Caco-2 (cell line): ENCODE results near the gene TM9SF4. TPM values are rescaled to one million over a fixed set of nuclear protein-coding genes. Genes with fewer than 3 reads are reported as not detected.

Experiments
- BruUV-seq: library from RNA; stranded (reverse); fragments of 400-500 nt; replicated peaks from 2 replicates; lab custom pipeline; 2021; lab: Mats Ljungman, UMichigan
- CTCF ChIA-PET: fragments of 300-600 bp; sonication (Branson Sonifier 250); formaldehyde crosslinking; loops from one replicate; lab custom pipeline; 2022; ENCODE audit warnings: antibody characterized with exemption; lab: Charles Lee
- POLR2A ChIA-PET: fragments of 300-600 bp; sonication (Branson Sonifier 250); formaldehyde crosslinking; loops from one replicate; lab custom pipeline; 2022; ENCODE audit warnings: antibody characterized with exemption; lab: Charles Lee
- DNase-seq, 2 experiments: peaks; one replicate each; pipeline versions ENCODE4 v3.0.0 to v3.0.0-alpha.2; 2020 to 2022
- H3K27me3 ChIP-seq: replicated peaks from 2 replicates; pipeline ENCODE4 v1.6.0; 2011; ENCODE audit warnings: low read length; ENCODE audit not compliant: control insufficient read depth, insufficient read depth
- H3K36me3 ChIP-seq: 2 replicates; pipeline ENCODE4 v1.5.1; 2011; ENCODE audit warnings: low read length; ENCODE audit not compliant: control insufficient read depth, insufficient read depth
- H3K4me1 ChIP-seq: fragments of 250-450 bp; sonication (Bioruptor Pico); 2 replicates; pipeline ENCODE4 v1.5.1; 2020; ENCODE audit warnings: mild to moderate bottlenecking
- H3K4me3 ChIP-seq: 2 replicates; pipeline ENCODE4 v1.5.1; 2011; ENCODE audit warnings: low read depth, mild to moderate bottlenecking, control low read depth, low read length
- H3K9me3 ChIP-seq: fragments of 250-450 bp; sonication (Bioruptor Pico); 2 replicates; pipeline ENCODE4 v1.5.1; 2020; ENCODE audit warnings: mild to moderate bottlenecking, moderate library complexity
- H3K27ac Mint-ChIP-seq: one replicate; pipeline ENCODE4 v1.8.0; 2022; ENCODE audit warnings: mixed read lengths; ENCODE audit not compliant: unreplicated experiment
- H3K27me3 Mint-ChIP-seq: one replicate; pipeline ENCODE4 v1.8.0; 2022; ENCODE audit warnings: mixed read lengths; ENCODE audit not compliant: insufficient read depth, unreplicated experiment
- H3K36me3 Mint-ChIP-seq: one replicate; pipeline ENCODE4 v1.8.0; 2022; ENCODE audit warnings: mild to moderate bottlenecking, mixed read lengths; ENCODE audit not compliant: insufficient read depth, unreplicated experiment
- H3K4me1 Mint-ChIP-seq: one replicate; pipeline ENCODE4 v1.8.0; 2022; ENCODE audit warnings: low read depth, mixed read lengths; ENCODE audit not compliant: unreplicated experiment
- H3K4me3 Mint-ChIP-seq: one replicate; pipeline ENCODE4 v1.8.0; 2022; ENCODE audit warnings: mild to moderate bottlenecking, moderate library complexity, mixed read lengths; ENCODE audit not compliant: unreplicated experiment
- H3K9me3 Mint-ChIP-seq: one replicate; pipeline ENCODE4 v1.8.0; 2022; ENCODE audit warnings: mixed read lengths; ENCODE audit not compliant: unreplicated experiment
- CTCF ChIP-seq, 2 experiments: fragments of 200-600 bp in 1 of 2; IDR thresholded peaks; 1 replicate in 1 of 2; 2 replicates in 1 of 2; pipeline versions ENCODE4 v1.5.1 to v1.8.0; 2011 to 2022; ENCODE audit warnings: antibody characterized with exemption in 1 of 2, control low read depth in 1 of 2, inconsistent platforms in 1 of 2, low read depth in 1 of 2, low read length in 1 of 2, mild to moderate bottlenecking in 1 of 2, moderate library complexity in 1 of 2; ENCODE audit not compliant: insufficient read depth in 1 of 2, severe bottlenecking in 1 of 2, unreplicated experiment in 1 of 2
- intact Hi-C: fragments of 100-400 bp; cut with micrococcal nuclease; formaldehyde crosslinking; loops from one replicate; pipeline ENCODE4 v1.10.0; 2022; ENCODE audit not compliant: unreplicated experiment
- total RNA-seq: library from RNA; stranded (reverse); gene quantifications from 2 replicates; pipeline ENCODE4 v1.2.3, GENCODE V29; 2022

TM9SF4 gene
- total RNA-seq, 1 experiment from 2014 or later: 138 TPM

DNA sequence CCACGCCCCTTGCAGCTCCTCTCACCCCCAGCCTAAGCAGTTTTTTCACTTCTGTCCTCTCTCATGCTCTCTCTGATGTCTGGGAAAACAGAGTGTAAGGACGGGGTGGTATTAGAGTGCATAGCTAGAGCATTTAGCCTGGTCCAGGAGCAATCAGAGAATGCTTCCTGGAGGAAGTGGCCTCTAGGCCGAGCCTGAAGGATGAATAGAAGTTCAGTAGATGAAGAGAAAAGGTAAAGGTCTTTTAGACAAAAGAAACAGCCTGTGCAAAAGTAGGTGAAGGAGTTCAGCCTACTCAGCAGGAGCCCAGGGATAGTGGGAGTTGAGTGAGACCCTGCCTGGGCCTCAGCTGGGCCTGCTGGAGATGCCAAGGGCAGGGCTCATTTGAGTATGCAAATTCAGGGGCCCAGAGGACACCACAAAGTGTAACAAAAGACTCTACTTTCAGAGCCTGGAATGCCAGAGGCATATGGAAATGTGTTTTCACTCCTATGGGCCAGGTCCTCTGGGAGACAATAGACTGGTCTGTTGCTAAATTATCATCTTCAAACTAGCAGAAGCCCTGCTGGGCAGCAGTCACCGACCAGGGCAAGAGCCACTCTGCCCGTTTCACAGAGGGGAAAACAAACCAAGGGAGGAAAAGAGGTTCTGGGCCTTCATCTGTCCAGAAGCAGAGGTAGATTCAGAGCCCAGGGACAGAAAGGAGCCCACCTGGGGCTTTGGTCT, 19.7 kb upstream of the TM9SF4 start:
- Mint-ChIP-seq H3K27ac (no peak overlapping the region), H3K4me3 (no peak overlapping the region), H3K36me3 (no peaks in the 10 kb centered on the region), H3K27me3 (peaks cover 22% of the 10 kb centered on the region), H3K4me1 (no peaks in the 10 kb centered on the region), H3K9me3 (no peaks in the 10 kb centered on the region)
- peaks cover 9% of the 10 kb centered on the region for H3K9me3 ChIP-seq
- H3K27me3 ChIP-seq: no peaks in the 10 kb centered on the region; the same call in 1 of the 2 replicates
- DNase-seq: no peak
- CTCF ChIA-PET: interaction anchor here (0.6 to 2.9 kb wide), 4 partner anchors 20 to 1528 kb away, joined by 3 to 8 read pairs (median 3); partner anchors contain the start of gene TM9SF4
- POLR2A ChIA-PET: no interaction called here
- no peaks in the 10 kb centered on the region for H3K36me3 ChIP-seq
- no peaks in the 10 kb centered on the region for H3K4me1 ChIP-seq
- H3K4me3 ChIP-seq: no peak overlapping the region
- BruUV-seq: no TSS peak
- intact Hi-C loops: loop anchor here (5.0 kb wide), 2 partner anchors 112 to 137 kb away; partner anchors contain the start of gene PDRG1
- TF ChIP-seq CTCF (IDR thresholded peaks at IDR 0.05; ENCODE audit: insufficient read depth in 1 of 2, low read depth in 1 of 2, low read length in 1 of 2, severe bottlenecking in 1 of 2, unreplicated experiment in 1 of 2): no peak

GRCh38 chr20:32091888-32092346, 17.6 kb upstream of the TM9SF4 start:
- ChIA-PET CTCF (interaction anchor here (0.6 to 2.9 kb wide), 6 partner anchors 18 to 270 kb away, joined by 4 to 9 read pairs (median 6); partner anchors contain the start of gene TM9SF4), POLR2A (interaction anchor here (0.6 kb wide), 1 partner anchor 233 kb away, joined by 7 read pairs; no protein-coding TSS in a partner anchor)
- Mint-ChIP-seq H3K4me1 (no peaks in the 10 kb centered on the region), H3K4me3 (no peak overlapping the region), H3K36me3 (no peaks in the 10 kb centered on the region), H3K9me3 (no peaks in the 10 kb centered on the region), H3K27ac (no peak overlapping the region), H3K27me3 (peaks cover 13% of the 10 kb centered on the region)
- no peak overlapping the region for H3K4me3 ChIP-seq
- peaks cover 9% of the 10 kb centered on the region for H3K9me3 ChIP-seq
- no TSS peak for BruUV-seq
- TF ChIP-seq CTCF (IDR thresholded peaks at IDR 0.05; ENCODE audit: insufficient read depth in 1 of 2, low read depth in 1 of 2, low read length in 1 of 2, severe bottlenecking in 1 of 2, unreplicated experiment in 1 of 2): peak; percentile 99 to 100
- H3K27me3 ChIP-seq: no peaks in the 10 kb centered on the region; the same call in 1 of the 2 replicates
- DNase-seq: peak; percentile 91 to 95
- intact Hi-C loops: loop anchor here (1.0 to 5.0 kb wide), 5 partner anchors 61 to 270 kb away; partner anchors contain the start of gene PDRG1
- no peaks in the 10 kb centered on the region for H3K36me3 ChIP-seq
- H3K4me1 ChIP-seq: no peaks in the 10 kb centered on the region

- no peak overlapping the region for H3K4me3 Mint-ChIP-seq
- intact Hi-C loops: no loop called here
- ChIA-PET CTCF (no interaction called here), POLR2A (no interaction called here)
- no peaks in the 10 kb centered on the region for H3K4me1 Mint-ChIP-seq
- Histone ChIP-seq H3K9me3 (no peaks in the 10 kb centered on the region), H3K4me1 (no peaks in the 10 kb centered on the region), H3K27me3 (peaks cover 5% of the 10 kb centered on the region), H3K36me3 (no peaks in the 10 kb centered on the region), H3K4me3 (no peak overlapping the region)
- H3K9me3 Mint-ChIP-seq: no peaks in the 10 kb centered on the region
- DNase-seq: peak in 1 of 2 experiments; percentile 42
- H3K36me3 Mint-ChIP-seq: no peaks in the 10 kb centered on the region
- H3K27ac Mint-ChIP-seq: no peak overlapping the region
- H3K27me3 Mint-ChIP-seq: peaks cover 43% of the 10 kb centered on the region
- BruUV-seq: no TSS peak
- no peak for TF ChIP-seq CTCF (IDR thresholded peaks at IDR 0.05; ENCODE audit: insufficient read depth in 1 of 2, low read depth in 1 of 2, low read length in 1 of 2, severe bottlenecking in 1 of 2, unreplicated experiment in 1 of 2)
Measured at GRCh38 chr20:32098786-32099185, 10.7 kb upstream of the TM9SF4 start.
